GM18505 (cell line): ENCODE data around the gene SSX7.
"Not testable (repeated sequence)": the region's sequence is repeated elsewhere in the genome, so short reads cannot be mapped to it uniquely, and the experiment has no call there.

Source experiments
- ATAC-seq: cut with Tn5 transposase; IDR thresholded peaks from one replicate; pipeline ENCODE4 v1.9.1; 2021; ENCODE audit not compliant: unreplicated experiment
- POLR2A ChIP-seq: IDR thresholded peaks from 4 replicates; pipeline ENCODE4 v1.6.1; 2011; ENCODE audit warnings: borderline replicate concordance; ENCODE audit not compliant: insufficient read depth, insufficient read length; ENCODE audit errors: extremely low read depth

SSX7 gene, protein sequence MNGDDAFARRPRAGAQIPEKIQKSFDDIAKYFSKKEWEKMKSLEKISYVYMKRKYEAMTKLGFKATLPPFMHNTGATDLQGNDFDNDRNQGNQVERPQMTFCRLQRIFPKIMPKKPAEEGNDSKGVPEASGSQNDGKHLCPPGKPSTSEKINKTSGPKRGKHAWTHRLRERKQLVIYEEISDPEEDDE

DNA sequence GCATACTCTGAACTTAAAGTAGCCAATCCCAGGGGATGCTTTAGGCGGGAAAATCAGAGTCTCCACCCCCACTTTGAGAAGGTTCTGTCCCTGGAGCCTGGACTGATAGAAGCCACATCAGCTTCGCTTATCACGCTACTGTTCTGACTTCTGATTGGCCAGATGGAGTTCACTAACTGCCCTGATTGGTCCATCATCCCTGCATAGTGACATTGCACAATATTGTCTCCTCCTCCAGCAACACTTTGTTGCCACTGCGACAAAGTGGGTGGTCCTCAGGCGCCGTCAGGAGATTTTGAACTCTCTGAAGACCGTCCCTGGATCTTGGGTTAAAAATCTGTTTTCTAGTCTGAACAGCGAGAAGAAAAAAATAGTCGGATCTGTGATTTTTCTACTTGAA, at the start of gene SSX7:
Gene SSX7 (minus strand): TSS at position 101 of the 400 bp plus-strand sequence. CDS start 1,428 bp downstream, outside the sequence.
- ATAC-seq = not testable (repeated sequence)

DNA sequence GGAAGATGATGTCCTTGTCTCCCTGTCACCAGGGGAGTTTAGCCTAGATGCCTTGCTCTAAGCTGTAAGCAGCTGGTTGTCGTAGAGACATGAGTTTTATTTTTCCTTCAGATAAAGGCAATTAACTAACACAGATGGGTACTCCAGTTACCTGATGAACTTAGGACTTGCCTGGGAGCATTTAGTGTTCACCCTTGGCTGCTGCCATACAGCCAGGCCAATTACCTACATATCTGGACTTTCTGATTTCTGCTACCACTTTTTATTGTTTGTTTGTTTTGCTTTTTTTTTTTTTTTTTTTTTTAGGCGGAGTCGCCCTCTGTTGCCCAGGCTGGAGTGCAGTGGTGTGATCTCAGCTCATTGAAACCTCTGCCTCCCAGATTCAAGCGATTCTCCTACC, 37.3 kb upstream of the SSX7 start:
- ATAC-seq = not testable (repeated sequence)

- not testable (repeated sequence) for ATAC-seq
These were observed 7.5 kb upstream of the SSX7 start for GRCh38 chrX:52662218-52662617.

GRCh38 chrX:52655475-52655874, 775 bp upstream of the SSX7 start:
- ATAC-seq = not testable (repeated sequence)

- ATAC-seq = not testable (repeated sequence)
These were observed 4.0 kb downstream of the SSX7 start for GRCh38 chrX:52650676-52651075.

GRCh38 chrX:52648956-52649355, 5.7 kb downstream of the SSX7 start:
- ATAC-seq = not testable (repeated sequence)

DNA sequence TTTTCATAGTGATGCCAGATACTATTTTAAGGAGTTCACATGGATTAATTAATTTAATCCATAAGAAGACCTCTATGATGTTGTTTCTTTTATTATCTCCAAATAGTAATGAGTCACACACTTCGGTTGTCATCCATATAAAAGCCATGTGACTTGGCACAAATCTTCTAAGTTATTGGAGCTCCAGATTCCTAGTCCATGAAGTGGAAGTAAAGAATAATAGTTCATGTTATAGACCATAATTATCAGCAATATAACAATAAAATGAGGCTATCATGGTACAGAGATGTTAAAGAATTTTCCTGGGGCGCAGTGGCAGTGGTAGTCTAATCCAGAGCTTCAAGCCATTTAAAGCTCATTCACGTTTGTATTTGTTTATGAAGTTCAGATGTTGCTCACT, 26.2 kb downstream of the SSX7 start:
- not testable (repeated sequence) for ATAC-seq

DNA sequence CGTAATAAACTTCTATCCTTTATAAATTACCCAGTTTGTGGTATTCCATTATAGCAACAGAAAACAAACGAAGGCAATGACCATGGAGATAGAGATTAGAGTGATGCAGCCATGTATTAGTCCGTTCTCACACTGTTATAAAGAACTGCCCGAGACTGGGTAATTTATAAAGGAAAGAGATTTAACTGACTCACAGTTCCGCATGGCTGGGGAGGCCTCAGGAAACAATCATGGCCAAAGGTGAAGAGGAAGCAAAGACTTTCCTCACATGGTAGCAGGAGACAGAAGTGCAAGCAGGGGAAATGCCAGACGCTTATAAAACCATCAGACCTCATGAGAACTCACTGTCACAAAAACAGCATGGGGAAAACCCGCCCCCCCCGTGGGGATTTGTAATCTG, 34.0 kb downstream of the SSX7 start:
- ATAC-seq = not testable (repeated sequence)

- no peak for TF ChIP-seq POLR2A
- no peak for ATAC-seq
These were observed 45.7 kb downstream of the SSX7 start for GRCh38 chrX:52608961-52609360.

DNA sequence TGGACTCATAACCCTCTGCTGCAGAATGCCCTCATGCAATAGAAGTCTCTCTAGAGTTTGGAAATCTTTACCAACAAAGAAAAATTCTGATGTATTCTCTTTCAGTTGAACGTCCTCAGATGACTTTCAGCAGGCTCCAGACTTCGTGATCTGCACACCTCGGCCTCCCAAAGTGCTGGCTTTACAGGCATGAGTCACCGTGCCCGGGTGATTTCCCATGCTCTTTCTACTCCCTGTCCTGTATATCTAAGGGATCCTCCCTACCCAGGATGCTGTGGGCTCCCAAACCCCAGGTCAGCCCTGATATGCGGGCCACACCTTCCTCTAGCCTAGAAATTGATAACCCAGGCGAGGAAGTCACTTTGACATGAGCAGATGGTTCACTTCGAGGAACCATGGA, 51.5 kb downstream of the SSX7 start:
- not testable (repeated sequence) for ATAC-seq

DNA sequence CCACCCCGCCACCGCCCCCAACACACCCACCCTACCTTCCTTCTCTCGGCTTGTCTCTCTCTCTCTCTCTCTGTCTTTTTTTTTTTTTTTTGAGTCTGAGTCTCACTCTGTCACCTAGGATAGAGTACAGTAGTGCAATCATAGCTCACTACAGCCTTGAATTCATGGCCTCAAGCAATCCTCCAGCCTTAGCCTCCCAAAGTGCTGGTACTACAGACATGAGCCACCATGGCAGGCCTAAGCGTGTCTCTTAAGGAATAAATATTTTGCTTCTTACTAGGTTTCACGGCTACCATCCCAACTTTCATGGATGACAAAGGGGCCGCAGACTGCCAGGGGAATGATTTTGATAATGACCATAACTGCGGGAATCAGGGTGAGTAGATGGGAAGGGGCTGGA, 55.8 kb downstream of the SSX7 start:
- no peak for TF ChIP-seq POLR2A
- no peak for ATAC-seq

DNA sequence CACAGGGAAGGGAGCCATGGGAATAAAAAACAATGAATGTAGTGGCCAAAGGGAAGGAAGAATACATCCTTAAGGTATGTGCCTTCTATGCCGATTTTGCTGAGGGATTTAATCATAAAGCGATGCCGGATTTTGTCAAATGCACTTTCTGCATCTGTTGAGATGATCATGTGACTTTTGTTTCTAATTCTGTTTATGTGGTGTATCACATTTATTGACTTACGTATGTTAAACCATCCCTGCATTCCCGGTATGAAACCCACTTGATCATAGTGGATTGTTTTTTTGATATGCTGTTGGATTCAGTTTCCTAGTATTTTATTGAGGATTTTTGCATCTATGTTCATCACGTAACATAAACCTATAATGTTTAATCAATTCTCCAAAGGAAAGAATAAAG, 60.0 kb downstream of the SSX7 start:
- ATAC-seq = no peak
- TF ChIP-seq POLR2A = no peak
